NCI-H526 (cell line): Measurements from ENCODE around the gene TGFBI.

ENCODE experiments used
- DNase-seq, 2 experiments: peaks; one replicate each; lab custom pipeline; 2025; lab: John Stamatoyannopoulos, UW

TGFBI gene

DNA sequence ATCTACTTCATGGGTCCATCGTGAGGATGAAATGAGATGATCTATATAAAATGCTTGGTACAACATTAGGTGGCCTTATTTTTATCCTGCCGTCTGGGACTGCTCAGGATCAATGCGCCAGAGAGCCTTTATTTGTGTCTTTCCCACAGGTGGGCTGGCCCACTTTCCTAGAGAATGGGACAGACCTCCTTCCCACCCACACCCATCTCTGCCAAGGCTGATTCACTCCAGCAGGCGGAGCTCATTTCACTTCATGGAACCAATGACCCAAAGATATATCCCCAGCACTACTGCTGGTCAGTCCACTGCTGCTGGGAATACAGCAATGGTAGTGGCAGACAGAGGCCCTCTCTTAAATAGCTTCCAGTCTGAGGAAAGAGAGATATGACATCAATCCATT, 35.7 kb downstream of the TGFBI start:
- DNase-seq = no peak

DNA sequence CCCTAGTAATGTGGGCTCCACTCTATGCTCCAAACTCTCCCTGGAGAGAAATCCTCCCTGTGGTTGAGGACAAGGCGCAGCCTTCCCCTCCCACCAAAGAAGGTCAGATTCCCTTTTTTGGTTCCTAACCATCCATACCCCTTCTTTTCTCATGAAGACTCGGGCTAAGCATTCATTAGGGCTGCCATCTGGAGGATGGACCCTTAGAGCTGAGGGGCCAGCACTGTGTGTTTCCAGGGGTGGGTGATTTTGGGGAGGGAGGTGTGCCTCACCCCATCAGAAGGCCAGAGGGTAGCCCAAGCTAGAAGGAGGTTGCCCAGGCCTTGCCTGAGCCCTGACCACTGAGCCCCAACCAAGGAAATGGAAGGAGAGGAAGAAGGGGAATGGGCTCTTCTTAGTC, 36.8 kb downstream of the TGFBI start:
- no peak for DNase-seq

DNA sequence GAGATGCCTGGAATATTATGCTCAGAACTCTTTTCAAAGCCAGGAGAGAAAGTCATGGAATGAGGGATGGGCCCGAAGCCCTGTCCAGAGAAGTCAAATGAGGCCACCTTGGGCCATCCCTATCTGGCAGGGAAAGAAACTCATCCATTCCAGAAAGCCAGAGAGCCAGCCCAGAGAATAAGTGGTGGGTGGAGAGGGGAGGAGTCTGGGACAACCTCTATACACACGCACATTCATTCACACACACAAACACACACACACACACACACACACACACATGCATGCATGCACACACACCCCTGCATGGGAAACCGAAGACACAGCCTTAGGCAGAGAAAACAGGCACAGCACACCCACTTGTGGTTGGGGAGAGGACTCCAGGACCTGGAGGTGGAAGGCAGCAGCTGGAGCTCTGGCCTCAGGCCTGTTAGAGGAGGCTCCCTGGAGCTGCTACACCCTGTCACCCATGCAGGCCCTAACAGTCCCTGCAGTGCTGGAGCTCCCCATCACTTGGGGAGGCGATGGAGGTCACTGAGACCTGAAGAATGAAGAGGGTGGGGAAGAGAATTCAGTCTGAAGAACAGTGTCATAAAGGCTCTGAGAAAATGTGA, 38.0 kb downstream of the TGFBI start:
- DNase-seq = no peak

DNA sequence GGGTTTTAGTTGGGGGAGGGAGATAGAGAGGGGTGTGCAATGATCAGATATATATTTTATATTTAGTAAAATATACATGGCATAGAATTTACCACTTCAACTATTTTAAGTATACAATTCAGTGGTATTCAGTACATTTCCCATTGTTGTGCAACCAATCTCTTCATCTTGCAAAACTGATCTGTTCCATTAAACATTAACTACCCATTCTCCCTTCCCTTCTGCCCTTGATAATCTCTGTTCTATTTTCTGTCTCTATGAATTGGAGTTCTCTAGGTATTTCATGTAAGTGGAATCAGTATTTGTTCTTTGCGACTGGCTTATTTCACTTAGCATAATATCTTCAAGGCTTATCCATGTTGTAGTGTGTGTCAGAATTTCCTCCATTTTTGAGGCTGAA, 38.6 kb downstream of the TGFBI start:
- no peak for DNase-seq

DNA sequence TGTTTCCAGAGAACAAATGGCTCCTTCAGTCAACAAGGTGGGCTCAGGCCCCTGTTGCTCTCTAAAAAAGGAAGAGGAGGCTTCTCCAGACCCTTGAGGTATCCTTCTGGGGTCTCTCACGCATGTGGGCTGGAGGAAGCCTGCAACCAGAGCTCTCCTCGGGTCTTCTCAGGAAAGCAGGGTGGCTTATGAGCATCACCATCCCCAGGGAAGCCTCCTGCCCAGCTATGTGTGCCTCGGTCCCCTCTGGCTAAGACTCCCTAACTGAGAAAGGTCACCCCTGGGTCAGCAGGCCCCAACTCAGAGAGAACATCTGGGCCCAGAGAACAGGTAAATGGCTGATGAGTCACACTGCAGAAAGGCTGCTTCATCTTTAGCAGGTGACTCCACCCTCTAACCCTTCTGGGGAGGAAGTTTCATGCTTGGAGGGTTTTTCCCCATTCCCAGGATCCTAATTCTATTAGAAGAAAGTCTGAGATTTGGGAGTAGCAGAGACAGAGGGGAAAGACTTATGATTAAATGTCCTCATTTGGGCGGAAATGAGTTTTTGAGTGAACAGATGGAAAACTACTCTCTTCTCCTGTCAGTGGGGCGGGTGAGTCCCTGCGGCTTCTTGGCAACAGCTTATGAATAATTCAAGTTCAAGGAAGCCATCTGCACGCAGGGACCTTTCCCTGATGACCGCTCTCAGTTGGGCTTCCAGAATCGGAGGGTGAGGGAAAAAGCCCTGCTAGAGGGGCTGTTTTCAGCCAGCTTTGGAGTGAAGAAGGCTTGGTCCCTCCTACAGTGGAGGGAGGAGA, 41.9 kb downstream of the TGFBI start:
- DNase-seq = no peak

DNA sequence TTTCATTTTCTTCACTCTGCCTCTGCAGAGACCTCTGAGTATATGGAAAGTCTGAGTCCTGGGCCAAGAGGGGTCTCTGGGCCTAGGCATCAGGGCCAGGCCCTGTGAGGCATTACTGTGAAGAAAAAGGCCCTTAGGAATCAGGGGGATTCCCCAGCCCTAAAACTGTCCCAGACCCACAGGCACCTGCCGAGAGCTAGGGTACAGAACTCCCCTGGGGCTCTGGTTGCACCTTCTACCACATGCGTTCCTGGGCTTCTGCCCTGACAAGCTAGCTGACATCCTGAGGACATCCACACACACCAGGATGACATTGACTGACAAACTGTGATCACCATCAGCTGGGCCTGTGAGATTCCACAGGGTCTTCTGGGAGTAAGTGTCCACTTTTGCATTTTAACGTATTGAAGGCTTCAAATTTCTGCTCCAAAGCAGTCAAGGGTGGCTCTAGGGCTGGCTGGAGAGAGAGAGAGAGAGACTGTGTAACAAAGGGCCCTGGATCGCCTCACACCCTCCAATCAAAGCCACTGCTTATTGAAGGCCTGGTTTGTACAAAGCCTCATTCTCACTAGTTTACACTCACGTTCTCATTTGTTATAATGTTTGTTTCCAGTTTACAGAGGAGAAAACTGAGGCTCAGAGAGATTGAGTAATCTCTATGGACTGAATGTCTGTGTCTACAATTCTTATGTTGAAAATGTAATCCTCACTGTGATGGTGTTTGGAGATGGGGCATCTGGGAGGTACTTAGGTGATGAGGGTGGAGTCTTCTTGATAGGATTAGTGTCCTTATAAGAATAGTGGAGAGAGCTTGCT, 45.1 kb downstream of the TGFBI start:
- no peak for DNase-seq

DNA sequence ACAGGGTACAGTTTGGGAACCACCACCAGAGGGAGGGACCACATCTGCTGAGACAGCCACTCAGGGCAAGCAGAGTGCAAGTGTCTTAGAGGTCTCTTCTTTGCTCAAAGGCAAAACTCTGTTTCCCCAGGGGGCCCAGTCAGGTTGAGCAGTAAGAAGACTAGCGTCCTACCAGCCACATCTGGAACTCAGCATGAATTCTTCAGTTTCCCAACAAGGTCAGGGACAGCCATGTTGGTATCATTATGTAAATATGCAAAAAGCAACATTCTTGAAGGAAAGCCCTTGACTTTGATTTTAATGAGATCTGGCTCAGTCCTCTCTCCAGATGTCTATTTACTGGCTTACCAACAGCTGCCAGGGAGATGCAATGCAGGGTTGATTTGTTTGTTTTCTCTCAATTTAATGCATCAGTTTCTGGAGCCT, 46.7 kb downstream of the TGFBI start:
- no peak for DNase-seq

DNA sequence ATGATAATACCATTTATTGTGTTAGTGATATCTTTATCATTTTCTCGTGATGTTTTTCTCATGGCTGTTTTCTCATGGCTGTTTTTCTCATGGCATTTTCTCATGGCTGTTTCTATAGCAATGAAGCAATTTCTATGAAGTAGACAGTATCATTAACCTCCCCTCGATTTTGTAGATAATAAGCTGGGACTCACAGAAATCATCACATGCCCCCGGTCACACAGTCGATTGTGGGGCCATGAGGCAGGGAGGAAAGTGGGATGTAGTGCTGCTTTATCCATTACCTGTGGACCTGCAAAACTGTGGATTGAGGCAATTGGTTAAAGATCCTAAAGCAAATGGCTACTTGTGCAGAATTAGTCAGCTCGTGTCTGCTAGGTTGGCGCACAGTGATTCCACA, 47.3 kb downstream of the TGFBI start:
- no peak for DNase-seq

DNA sequence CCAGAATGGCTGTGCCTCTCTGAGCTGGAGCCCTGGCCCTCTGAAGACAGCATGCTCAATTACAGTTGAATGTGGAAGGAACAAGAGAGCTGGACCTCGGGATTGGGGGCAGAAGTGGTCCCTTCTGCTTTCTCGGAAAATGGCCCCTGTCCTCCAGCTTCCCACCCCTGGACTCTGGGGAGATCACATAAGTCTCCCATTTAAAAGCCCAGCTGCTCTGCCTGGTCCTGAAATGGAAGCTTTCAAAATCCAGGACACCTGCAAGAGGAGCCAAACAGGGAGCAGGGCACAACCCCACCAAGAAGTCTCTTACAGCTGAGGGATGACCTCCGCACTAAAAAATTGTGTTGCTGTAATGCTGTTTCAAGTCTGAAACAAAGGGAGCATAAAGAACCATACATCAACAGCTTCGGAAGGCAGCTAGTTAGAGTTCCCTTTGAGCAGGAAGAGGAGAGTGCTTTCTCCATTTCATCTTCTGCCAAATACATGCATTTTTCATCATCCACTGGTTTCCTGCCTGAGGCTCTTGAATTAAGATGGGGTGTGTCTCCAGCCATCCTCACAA, 48.2 kb downstream of the TGFBI start:
- no peak for DNase-seq

DNA sequence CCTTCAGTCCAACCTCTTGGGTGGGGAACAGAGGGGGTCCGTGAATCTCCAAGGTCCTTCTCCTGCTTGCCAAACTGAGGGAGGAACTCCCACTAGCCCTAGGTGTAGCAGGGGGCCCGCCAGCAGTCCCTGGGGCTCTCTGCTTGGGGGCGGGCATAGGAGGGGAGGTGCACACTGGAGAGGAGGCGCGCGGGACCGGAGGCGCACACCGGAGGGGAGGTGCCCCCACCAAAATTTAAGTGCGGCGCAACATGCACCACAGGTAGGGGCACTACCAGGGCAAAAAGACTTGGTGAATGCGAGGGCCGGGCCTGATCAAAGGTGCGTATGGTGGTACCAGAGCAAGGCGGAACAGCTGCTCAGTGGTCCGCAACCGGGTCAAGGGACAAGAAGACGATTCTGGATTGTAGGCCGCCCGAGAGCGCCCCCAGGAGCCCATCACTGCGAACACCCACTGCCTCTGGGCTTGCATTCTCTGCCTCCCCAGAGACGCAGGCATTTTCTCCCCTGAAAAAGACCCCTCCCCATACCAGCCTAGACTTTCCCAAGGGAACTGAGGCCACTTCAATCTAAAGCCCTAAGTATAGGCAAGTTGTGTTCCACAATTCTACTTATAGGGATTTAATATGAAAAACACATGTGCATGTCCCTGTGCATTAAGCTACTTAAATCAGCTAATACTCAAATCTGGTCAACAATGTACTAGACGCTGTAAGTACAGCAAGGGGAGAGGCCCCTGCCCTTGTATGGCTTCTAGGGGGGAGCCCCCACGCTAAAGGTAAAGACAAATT, 50.6 kb downstream of the TGFBI start:
- no peak for DNase-seq

DNA sequence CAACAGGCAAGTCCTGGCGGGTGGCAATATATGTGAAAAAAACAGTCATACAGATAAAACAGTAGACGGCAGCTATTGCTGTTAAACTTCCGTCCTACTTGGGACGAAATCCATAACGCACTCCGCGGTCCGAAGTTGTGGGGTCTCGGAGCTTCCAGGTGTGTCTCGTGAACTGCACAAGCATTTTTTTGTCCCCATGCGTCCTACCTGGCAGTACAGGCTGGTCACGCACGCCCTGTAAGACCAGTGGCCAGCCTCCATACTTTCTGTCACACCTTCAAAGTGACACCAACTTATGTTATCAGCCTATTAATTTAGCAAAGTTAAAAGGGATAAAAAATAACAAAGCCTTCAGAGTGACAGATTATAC, 51.3 kb downstream of the TGFBI start:
- DNase-seq = no peak

DNA sequence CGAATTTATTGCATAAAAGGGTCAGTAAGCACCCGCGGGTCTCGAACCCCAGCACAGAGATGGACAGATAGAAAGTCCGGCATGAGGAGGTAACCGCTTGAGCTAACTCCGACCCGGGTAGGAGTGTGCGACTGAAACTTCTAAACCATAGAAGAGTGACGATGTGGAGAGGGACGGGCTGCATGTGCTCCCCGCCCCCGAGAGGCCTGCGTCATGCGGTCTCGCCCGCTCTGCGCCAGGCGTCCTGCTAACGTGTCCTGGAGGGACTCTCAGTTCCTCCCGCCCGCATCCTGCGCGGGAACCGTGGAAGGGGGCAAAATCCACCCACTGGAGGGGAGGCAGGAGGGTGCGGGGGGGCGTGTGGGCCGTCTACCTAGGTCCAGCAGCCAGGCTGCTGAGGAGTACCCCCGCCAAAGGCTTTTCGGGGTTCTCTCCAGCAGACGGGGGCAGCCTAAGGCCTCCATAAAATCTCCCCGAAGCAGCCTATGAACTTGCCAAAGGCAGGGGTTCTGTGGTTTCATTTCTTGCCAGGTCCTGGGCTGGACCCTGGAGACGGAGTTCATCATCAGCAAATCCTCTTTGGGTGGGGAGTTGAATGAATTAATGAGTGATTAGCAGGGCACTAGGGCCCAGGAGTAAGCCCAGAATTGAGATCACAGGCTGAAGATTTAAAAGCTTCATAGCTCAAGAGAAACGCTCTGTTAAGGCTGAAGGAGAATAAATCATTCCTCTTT, 51.9 kb downstream of the TGFBI start:
- DNase-seq = no peak

DNA sequence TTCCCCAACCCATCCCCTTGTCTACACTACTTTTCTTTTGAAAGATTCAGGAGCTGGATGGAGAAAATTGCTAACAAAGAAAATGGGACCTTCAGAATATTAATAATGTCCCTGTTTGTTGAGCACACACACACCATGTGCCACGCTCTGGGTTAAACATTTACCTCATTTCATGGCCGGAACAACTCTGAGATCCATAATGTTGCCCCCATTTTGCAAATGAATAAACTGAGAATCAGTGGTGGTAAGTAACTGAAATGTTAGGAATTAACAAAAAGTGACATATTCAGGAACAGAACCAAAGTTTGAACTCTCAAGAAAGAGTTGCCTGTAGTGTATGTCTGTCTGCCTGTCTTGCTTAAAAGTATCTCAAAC, 52.4 kb downstream of the TGFBI start:
- no peak for DNase-seq

DNA sequence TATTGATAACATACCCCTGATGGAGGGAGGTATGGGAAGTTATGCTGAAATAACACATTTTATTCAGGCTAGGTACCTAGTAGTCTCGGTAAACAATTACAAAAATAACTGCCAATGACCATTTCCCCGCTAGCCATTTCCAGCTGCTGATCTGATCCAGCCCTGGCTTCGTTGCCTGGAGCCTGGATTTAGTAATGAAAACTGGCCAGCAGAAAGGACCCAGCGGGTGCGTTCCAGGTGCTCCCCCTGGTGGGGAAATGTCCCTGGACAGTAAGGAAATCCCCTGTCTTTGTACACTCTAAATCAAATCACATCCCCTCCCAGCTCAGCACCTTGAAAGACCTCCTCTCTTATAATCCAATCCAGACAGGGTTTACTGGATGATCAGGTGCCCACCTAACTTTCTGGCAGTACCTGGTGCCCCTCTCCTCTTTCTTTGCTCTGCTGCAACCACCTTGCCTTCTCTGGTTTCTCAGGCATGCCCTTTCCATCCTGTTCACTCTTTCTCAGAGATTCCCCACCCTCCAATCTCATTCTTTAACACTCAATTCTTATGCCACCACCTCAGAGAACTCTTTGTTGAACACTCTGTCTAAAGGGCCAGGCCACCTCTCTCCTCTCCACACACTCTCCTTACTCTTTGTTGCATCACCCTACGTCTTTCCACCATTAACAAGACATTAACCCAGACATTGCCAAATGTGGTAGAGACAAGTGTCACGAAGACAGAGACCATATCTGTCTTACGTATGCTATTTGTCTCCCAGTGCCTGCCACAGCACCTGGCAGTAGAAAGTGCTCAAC, 53.8 kb downstream of the TGFBI start:
- DNase-seq = no peak

DNA sequence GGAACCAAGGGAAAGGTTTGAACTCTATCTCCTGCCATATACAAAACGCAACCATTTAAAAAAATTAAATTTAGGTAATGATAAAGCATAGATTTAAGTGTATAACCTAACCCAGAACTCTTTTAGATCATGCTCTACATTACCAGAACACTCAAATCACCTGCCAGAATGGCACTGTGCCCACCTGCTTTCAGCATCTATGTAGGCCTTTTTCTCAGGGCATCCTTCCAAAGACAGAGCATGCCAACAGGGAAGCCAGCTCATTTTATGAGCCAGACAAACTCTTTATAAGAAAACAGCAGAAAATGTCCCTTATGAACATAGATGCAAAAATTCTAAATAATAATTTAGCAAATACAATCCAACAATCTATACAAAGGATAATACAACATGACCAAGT, 55.9 kb downstream of the TGFBI start:
- no peak for DNase-seq

DNA sequence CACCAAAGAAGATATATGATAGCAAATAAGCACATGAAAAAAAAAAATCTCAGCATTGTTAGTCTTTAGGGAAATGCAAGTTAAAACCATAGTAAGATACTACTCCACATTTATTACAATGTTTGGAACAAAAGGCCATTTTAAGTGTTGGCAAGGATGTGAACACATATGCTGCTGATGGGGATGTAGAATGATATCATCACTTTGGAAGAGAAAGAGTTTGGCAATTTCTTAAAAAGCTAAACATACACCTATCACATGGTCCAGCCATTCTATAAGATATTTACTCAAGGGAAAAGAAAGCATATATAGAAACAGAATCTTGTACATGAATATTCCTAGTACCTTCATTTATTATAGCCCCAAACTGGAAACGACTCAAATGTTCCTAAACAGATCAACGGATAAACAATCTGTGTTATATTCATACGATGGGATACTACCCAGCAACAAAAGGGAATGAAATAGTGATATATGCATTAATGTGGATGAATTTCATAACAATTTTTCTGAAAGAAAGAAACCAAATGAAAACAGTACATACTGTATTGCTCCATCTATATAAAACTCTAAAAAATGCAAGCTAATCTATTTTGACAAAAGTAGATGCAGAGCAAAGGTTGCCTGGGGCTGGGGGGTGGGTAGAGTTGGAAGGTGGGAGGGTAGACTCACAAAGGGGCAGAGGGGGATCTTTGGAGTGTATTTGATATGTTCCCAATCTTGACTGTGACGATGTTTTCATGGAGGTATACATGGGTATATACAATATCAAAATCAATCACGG, 58.2 kb downstream of the TGFBI start:
- no peak for DNase-seq

DNA sequence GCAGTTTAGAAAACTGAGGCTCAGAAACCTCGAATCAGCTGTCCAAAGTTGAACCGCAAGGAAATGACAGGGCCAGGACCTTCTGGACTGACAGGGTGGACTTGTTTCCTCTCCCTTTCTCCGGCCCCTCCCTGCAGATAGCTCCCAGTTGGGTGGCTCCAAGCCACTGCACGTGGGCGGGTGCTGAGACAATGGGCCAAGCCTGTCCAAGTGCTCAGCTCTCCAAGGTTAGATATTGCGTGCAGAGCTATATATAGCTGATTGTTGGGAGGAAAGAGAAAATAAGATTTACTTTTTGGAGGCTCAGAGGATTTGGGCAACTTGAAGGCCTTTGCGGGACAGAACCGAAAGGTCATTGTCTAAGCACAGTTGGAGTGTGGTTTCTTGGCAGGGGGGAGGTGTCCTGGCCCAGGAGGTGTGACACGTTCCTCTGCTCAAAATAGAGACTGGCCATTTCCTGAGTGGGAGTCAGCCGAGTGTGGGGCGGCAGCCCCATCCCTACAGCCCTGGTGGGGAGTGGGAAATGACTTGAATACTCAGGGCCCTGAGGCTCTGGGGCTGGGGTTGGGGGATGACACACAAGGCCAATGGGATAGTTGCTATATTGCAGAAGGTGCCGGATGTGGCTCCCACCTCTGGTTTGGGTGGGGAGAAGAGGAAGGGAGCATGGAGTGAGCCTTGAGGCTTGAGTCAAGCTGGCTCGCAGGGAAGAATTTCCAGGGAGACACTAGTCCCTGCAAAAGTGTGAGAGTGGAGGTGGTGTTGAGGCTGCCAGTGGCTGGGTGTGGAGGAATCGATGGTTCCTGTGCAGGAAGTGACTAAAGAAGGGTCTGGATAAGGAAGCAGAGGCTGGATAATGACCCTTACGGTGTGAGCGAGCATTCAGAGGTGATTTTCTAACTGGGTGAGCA, 59.4 kb downstream of the TGFBI start:
- no peak for DNase-seq

DNA sequence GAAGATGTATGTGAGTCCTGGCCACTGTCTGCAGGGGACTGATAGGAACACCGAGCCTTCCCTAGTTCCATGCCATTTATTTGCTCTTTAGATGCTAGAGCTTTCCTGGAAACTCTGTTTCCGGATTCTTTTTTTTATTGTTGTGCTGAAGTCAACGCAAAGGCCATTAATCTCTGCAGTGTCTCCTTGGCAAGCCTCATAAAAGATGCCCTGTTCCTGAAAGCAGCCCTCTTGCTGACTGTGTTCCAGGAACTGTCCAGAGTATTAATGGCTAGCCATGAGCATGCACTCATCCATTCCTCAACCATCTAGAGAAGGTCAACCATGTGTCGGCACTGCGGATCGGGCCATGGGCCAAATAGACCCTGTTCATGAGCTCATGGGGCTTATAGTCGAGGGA, 61.0 kb downstream of the TGFBI start:
- DNase-seq = no peak

DNA sequence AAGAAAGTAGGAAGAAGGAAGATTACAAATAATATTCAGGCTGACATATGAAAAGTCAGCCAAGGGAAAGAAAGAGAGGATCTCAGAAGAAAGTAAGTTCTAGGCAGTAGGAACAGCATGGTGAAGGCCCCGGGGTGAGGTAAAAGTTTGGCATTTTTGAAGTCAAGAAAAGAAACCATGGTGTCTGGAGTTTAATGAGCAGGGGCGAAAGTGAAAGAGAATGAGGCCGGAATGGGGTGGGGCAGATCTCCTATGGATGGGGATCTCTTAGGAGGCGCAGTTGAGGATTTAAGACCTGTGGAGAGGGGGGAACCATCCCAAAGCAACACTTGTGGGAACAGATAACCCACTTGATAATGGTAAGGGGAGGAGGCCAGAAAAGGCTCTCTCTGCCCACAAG, 61.5 kb downstream of the TGFBI start:
- DNase-seq = no peak
